GM19238 (cell line): ENCODE results near the gene SYT8.
A peak's percentile ranks its signal among the peaks of the same experiment; 100 is the strongest.

Source experiments
- DNase-seq: peaks from one replicate; pipeline ENCODE4 v3.0.0; 2011; ENCODE audit warnings: low spot score; ENCODE audit not compliant: insufficient read length

SYT8 gene

GRCh38 chr11:1831338-1832210, 3.2 kb upstream of the SYT8 start:
- no peak for DNase-seq

DNA sequence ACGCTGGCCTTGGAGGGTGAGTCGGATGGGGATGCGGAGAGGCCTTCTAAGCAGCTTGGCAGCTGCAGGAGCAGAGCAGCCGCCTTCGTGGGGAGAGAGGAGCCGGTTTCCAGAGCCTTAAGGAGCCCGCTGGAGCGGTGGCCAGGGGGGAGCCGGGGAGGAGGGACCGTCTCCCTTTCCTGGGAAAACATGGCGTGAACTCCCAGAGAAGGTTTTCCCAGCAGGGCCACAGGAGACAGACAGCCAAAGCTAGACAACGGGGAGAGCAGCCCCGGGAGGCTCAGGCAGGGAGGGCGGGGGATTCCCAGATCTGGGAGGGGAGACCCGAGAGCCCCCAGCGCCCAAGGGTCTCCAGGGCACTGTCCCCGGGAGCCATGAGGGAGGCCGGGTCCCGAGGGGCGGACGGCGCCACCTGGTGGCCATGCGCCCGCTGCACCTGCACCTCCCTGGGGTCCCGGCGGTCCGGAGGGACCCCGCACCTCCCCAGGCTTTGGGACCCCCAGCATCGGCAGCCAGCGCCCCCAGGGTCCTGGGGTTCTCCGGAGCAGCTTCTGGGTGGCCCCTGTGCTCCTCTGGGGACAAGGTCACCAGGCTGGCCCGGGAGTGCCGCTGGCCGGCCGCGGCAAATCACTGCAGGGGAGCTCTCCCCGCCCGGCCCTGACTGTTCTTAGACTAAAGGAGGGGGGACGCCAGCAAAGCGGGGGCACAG, 2.4 kb upstream of the SYT8 start:
- DNase-seq, result peak; percentile 79

DNA sequence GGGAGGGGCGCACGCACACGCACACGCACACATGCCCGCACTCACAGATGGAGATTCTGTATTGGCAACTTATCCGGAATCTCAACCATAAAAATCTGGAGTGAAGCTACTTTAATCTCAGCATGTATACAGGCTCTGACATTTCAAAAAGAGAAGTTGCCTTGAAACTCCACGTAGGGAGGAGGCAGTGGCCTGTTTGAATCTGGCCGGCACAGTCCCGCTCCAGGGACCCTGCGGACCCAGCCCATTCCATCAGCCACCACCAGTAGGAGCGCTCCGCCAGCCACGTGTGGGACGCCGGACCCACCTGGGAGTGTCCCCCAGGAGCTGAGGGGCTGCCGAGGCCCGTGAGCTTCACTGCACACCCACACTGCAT, 1.9 kb upstream of the SYT8 start:
- DNase-seq, result no peak

DNA sequence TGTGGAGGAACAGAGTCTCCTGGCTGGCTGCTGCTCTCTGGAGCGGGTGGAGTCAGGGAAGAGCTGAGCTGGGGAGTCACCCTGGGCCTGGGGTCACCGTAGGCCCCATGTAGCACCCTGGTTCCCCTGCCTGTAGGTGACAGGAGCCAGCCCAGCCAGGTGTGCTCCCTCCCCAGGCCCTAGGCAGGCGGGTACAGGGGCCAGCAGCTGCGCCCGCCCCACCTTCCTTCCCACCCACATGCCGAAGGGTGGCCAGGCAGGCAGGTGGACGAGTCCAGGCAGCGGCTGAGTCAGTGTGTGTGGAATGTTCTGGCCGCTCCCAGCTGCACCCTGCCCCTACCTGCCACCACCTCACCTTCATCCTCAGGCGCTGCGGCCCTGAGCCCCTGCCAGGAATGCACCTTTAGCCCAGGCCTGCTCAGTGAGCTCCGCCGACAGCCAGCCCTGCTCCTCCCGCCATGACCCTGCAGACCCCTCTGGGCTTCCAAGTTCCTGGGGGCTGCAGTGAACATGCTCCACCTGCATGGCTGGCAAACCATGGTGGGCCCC, 654 bp upstream of the SYT8 start:
- DNase-seq, result no peak

DNA sequence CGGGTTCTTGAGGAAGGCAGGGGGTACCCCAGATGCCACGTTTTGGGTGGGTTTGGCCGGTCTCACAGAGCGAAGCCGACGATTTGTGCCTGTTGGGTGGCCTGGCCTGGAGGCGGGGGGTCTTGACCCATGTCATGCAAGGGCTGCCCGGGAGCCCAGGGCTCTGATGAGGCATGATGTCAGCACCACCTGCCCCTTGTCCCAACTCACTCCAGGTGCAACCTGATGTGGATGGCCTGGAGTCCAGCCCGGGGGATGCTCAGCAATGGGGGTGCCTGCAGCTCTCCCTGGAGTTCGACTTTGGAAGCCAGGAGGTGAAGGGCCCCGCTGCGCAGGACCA, 851 bp downstream of the SYT8 start:
- no peak for DNase-seq

- no peak for DNase-seq
These were observed 1.5 kb downstream of the SYT8 start for GRCh38 chr11:1836011-1836945.

GRCh38 chr11:1837171-1838076, 2.6 kb downstream of the SYT8 start:
- peak; percentile 98 for DNase-seq

GRCh38 chr11:1838077-1838425, 3.3 kb downstream of the SYT8 start:
- DNase-seq, result no peak

DNA sequence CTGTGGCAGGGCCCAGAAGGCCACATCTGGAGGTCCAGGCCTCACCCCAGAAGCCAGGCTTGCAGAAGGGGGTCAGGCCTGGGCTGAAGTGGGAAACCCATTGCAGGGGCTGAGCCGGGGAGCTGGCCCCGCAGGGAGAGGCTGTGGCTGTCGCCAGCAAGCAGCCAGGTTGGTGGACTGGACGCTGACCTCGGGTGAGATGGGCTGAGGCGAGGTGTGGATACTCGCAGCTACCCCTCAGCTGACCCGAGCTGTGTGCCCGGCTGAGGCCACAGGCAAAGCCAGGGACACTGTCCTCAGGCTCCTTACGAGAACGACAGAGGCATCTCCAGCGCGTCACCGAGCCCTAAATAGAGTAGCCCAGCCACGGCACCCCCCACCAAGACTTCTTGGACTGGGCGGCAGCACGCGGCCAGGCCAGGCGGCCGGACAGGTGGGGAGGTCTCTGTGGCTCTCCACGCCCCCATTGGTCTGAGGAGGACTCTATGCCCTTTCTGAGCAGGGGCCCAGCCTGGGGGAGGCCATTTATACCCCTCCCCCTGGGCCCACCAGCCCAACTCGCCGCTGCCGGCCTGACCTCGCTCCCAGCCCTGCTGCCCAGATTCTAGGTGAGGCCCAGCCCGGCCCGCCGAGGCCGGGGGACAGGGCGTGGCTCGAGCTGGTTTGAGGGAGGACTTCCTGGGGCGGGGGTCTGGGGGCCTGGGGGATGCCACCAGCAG, 3.8 kb downstream of the SYT8 start, which contains the start of gene TNNI2:
TNNI2 (plus strand) TSS at position 556 of the 719 bp plus-strand sequence. CDS start 716 bp downstream, outside the sequence.
- no peak for DNase-seq

DNA sequence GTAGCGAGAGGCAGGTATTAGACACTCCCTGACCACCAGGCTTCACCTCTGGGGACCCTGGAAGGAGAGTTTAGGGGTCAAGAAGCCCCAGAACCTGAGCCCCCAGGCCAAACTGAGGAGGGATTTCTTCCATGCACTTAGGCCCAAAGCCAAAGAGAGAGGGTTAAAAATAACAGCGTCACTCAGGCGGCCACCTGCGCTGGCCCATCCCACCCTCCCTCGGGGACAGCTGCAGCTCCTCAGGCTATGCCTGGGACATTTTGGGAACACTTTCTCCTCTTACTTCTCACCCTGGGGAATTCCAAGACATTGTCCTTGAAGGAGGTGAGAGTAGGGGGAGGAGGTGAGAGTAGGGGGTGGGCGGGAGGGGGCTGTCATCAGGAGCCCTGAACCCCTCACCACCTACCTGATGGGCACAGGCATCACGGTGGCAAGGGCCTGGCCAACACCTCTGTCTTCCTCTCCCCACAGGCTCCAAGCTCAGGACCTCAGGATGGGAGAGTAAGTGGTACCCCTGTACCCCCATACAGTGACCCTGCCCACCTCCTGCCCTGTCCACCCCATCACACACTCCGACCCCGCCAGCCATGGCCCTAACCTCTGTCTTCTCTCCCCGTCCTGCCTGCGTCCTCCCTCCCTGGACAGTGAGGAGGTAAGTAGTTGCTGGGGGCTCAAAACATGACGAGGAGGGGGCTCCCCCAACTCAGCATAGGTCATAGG, 4.6 kb downstream of the SYT8 start:
- DNase-seq, result no peak

GRCh38 chr11:1839924-1840779, 5.4 kb downstream of the SYT8 start:
- peak; percentile 75 for DNase-seq

DNA sequence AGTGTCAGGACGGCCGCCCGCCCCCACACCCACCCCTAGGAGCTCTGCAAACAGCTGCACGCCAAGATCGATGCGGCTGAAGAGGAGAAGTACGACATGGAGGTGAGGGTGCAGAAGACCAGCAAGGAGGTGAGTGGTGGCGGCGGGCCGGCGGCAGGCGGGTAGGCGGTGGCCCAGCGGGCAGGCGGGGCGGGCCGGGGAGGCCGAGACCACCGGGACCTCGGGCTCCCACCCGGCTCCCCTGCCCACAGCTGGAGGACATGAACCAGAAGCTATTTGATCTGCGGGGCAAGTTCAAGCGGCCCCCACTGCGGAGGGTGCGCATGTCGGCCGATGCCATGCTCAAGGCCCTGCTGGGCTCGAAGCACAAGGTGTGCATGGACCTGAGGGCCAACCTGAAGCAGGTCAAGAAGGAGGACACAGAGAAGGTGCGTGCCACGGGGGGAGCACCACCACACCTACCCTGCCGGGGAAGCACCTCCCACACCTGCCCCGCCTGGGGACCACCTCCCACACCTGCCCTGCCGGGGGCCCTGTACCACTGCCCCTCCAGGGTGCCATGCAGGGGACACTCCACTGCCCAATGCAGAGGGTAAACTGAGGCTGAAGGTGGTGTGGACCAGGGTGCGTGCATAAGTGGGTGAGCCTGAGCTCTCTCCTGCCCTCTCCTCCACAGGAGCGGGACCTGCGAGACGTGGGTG, 6.1 kb downstream of the SYT8 start:
- DNase-seq, result no peak

DNA sequence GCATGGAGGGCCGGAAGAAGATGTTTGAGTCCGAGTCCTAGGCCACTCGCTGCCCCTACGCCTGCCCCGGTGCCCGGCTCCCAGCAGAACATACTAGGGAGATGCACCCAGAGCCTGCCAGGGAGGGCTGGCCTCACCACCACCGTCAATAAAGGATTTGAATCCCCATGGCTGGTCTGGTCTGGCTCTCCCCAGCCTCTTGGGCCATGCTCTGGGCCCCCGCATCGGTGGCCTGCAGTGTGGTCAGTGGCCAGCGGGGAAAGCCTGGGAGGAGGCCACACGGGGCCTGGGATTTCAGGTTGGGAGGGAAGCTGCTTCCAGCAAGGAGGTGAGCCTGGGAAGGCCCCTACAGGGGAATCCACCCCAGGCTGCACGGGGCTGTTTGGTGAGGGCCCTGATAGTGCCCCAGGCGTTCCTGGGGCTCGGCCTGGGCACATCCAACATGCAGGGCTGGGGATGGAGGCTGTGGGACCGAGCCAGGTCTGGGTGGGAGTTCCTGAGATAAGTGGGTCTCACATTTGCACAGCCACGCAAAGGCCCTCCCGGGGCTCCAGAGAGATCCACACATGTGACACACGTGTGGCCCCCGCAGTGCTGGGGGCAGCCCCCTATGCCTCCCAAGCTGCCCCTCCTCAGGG, 6.8 kb downstream of the SYT8 start:
- DNase-seq, result no peak

- no peak for DNase-seq
These were observed 7.6 kb downstream of the SYT8 start for GRCh38 chr11:1842149-1843097.

- DNase-seq, result no peak
These were observed 8.3 kb downstream of the SYT8 start for GRCh38 chr11:1843098-1843473.

GRCh38 chr11:1843796-1844195, 9.0 kb downstream of the SYT8 start:
- DNase-seq, result no peak
